ENCODE results near the gene SPECC1. TPM values are rescaled to one million over a fixed set of nuclear protein-coding genes. Genes with fewer than 3 reads are reported as not detected.
A peak's percentile ranks its signal among the peaks of the same experiment; 100 is the strongest.

The SPECC1 gene
- total and polyA plus RNA-seq, 7 donors = 10.9 to 98.3 (median 43.5) TPM

GRCh38 chr17:19986941-19987861, 22.0 kb upstream of the SPECC1 start:
- Histone ChIP-seq H3K9me3 (no peaks in the 10 kb centered on the region), H3K27me3 (no peaks in the 10 kb centered on the region), H3K27ac (no peak overlapping the region), H3K36me3 (no peaks in the 10 kb centered on the region), H3K4me3 (no peak overlapping the region), H3K4me1 (no peaks in the 10 kb centered on the region)
- intact Hi-C loops (cut with DNase I) = no loop called here
- 78% methylated on average over 13 of the region's 13 CpGs for WGBS, 2 donors
- no peak for TF ChIP-seq POLR2AphosphoS5 (IDR thresholded peaks at IDR 0.05)
- TF ChIP-seq POLR2A (IDR thresholded peaks at IDR 0.05) = no peak
- TF ChIP-seq CTCF (IDR thresholded peaks at IDR 0.05) = no peak
- no peak for TF ChIP-seq EP300 (IDR thresholded peaks at IDR 0.05)
- DNase-seq = no peak

- DNase-seq = no peak
- no peaks in the 10 kb centered on the region for H3K36me3 ChIP-seq
- H3K27me3 ChIP-seq = no peaks in the 10 kb centered on the region
- 69 to 80% methylated on average over 1 of the region's 1 CpG for WGBS, 2 donors
- intact Hi-C loops (cut with DNase I) = no loop called here
- H3K4me1 ChIP-seq = peaks cover 0 to 1% (median 0%) of the 10 kb centered on the region in 4 donors
- no peak for TF ChIP-seq POLR2AphosphoS5 (IDR thresholded peaks at IDR 0.05)
- TF ChIP-seq CTCF (IDR thresholded peaks at IDR 0.05) = no peak
- no peak for TF ChIP-seq EP300 (IDR thresholded peaks at IDR 0.05)
- H3K4me3 ChIP-seq = no peak overlapping the region
- H3K27ac ChIP-seq = no peak overlapping the region
- no peaks in the 10 kb centered on the region for H3K9me3 ChIP-seq
These were observed 21.3 kb upstream of the SPECC1 start for GRCh38 chr17:19987897-19988296.

GRCh38 chr17:19991252-19991885, 17.8 kb upstream of the SPECC1 start:
- Histone ChIP-seq H3K9me3 (no peaks in the 10 kb centered on the region), H3K36me3 (no peaks in the 10 kb centered on the region), H3K4me3 (no peak overlapping the region), H3K27ac (no peak overlapping the region), H3K4me1 (peaks cover 0 to 5% (median 0%) of the 10 kb centered on the region in 4 donors), H3K27me3 (no peaks in the 10 kb centered on the region)
- DNase-seq = no peak
- TF ChIP-seq CTCF (IDR thresholded peaks at IDR 0.05) = no peak
- no peak for TF ChIP-seq POLR2AphosphoS5 (IDR thresholded peaks at IDR 0.05)
- no peak for TF ChIP-seq EP300 (IDR thresholded peaks at IDR 0.05)
- no peak for TF ChIP-seq POLR2A (IDR thresholded peaks at IDR 0.05)
- intact Hi-C loops (cut with DNase I) = loop anchor here (5.0 kb wide), 1 partner anchor 236 kb away; no protein-coding TSS in a partner anchor
- 16 to 40% methylated on average over 4 of the region's 4 CpGs for WGBS, 2 donors

- peaks cover 0 to 5% (median 0%) of the 10 kb centered on the region in 4 donors for H3K4me1 ChIP-seq
- no peaks in the 10 kb centered on the region for H3K36me3 ChIP-seq
- H3K4me3 ChIP-seq = no peak overlapping the region
- H3K27ac ChIP-seq = no peak overlapping the region
- TF ChIP-seq POLR2AphosphoS5 (IDR thresholded peaks at IDR 0.05) (no peak), POLR2A (IDR thresholded peaks at IDR 0.05) (no peak), EP300 (IDR thresholded peaks at IDR 0.05) (no peak), CTCF (IDR thresholded peaks at IDR 0.05) (peak; percentile 48 to 66 (median 61))
- no peaks in the 10 kb centered on the region for H3K9me3 ChIP-seq
- H3K27me3 ChIP-seq = no peaks in the 10 kb centered on the region
- 21 to 31% methylated on average over 24 of the region's 24 CpGs for WGBS, 2 donors
- peak; percentile 93 for DNase-seq
- intact Hi-C loops (cut with DNase I) = loop anchor here (1.0 to 5.0 kb wide), 3 partner anchors 14 to 234 kb away; no protein-coding TSS in a partner anchor
These were observed 16.1 kb upstream of the SPECC1 start for GRCh38 chr17:19992803-19993713.

All from sigmoid colon (tissue), 7 donors.